HCT116 (cell line): ENCODE measurements around the gene SEMA5B. TPM values are rescaled to one million over a fixed set of nuclear protein-coding genes. Genes with fewer than 3 reads are reported as not detected.

Source experiments
- ATAC-seq: fragments of 200-7000 bp; cut with Tn5 transposase; 2 replicates; pipeline ENCODE4 v1.9.1; 2020; ENCODE audit warnings: mild to moderate bottlenecking, moderate library complexity
- BruUV-seq: library from RNA; stranded (reverse); fragments of 400-500 nt; replicated peaks from 2 replicates; lab custom pipeline; 2021; lab: Mats Ljungman, UMichigan
- CTCF ChIA-PET: fragments of 300-600 bp; sonication (Branson Sonifier 250); formaldehyde crosslinking; loops from one replicate; lab custom pipeline; 2021; ENCODE audit warnings: antibody characterized with exemption; lab: Charles Lee
- POLR2A ChIA-PET: fragments of 300-600, 350-600 bp; sonication (Branson Sonifier 250); formaldehyde crosslinking; loops from one replicate; lab custom pipeline; 2021; ENCODE audit warnings: antibody characterized with exemption; lab: Charles Lee
- RAD21 ChIA-PET, 2 experiments: fragments of 300-600 bp; sonication (Branson Sonifier 250); formaldehyde crosslinking; loops; one replicate each; lab custom pipeline; 2023; ENCODE audit warnings: low total read pairs in 2 of 2; ENCODE audit not compliant: uncharacterized antibody in 2 of 2, unreplicated experiment in 2 of 2, low non-redundant PET in 1 of 2; lab: Charles Lee
- DNase-seq: peaks from one replicate; pipeline ENCODE4 v3.0.0-alpha.2; 2010; ENCODE audit warnings: low read depth, low spot score
- H2AFZ ChIP-seq: fragments of 200-600 bp; shearing (Covaris generic), sonication (generic); 2 replicates; pipeline ENCODE4 v1.6.1; 2017; ENCODE audit warnings: low read depth, mixed run types, mixed read lengths, antibody characterized with exemption, low read length; ENCODE audit not compliant: poor library complexity, severe bottlenecking
- H3K27ac ChIP-seq: 2 replicates; pipeline ENCODE4 v1.5.1; 2012; ENCODE audit warnings: low read depth, low read length
- H3K27me3 ChIP-seq: fragments of 200-600 bp; sonication (generic); 2 replicates; pipeline ENCODE4 v1.6.1; 2016; ENCODE audit warnings: mixed run types, low read length, mixed read lengths; ENCODE audit not compliant: insufficient read depth
- H3K36me3 ChIP-seq, 2 experiments: fragments of 200-500 bp in 1 of 2; fragments of 200-600 bp in 1 of 2; sonication (Bioruptor generic) in 1 of 2; sonication (generic) in 1 of 2; 2 replicates each; pipeline versions ENCODE4 v1.5.1 to v1.6.1; 2014 to 2016; ENCODE audit warnings: low read length in 2 of 2, inconsistent platforms in 1 of 2, mixed read lengths in 1 of 2, mixed run types in 1 of 2; ENCODE audit not compliant: insufficient read depth in 2 of 2, control insufficient read depth in 1 of 2
- H3K4me1 ChIP-seq, 2 experiments: fragments of 200-600 bp in 1 of 2; sonication (generic) in 1 of 2; 2 replicates each; pipeline versions ENCODE4 v1.5.1 to v1.6.1; 2012 to 2017; ENCODE audit warnings: low read length in 2 of 2, inconsistent platforms in 1 of 2, mild to moderate bottlenecking in 1 of 2, mixed read lengths in 1 of 2, mixed run types in 1 of 2, moderate library complexity in 1 of 2; ENCODE audit not compliant: insufficient read depth in 2 of 2, control insufficient read depth in 1 of 2
- H3K4me2 ChIP-seq: fragments of 200-600 bp; sonication (generic); 2 replicates; pipeline ENCODE4 v1.6.1; 2017; ENCODE audit warnings: mixed run types, low read length, mixed read lengths
- H3K4me3 ChIP-seq, 2 experiments: fragments of 200-600 bp in 1 of 2; sonication (generic) in 1 of 2; replicated peaks in 1 of 2; 2 replicates each; pipeline ENCODE4 v1.5.1; 2011 to 2016; ENCODE audit warnings: low read length in 2 of 2, control low read depth in 1 of 2, low read depth in 1 of 2, mild to moderate bottlenecking in 1 of 2, mixed read lengths in 1 of 2, mixed run types in 1 of 2
- H3K79me2 ChIP-seq: fragments of 200-600 bp; sonication (generic); 2 replicates; pipeline ENCODE4 v1.6.1; 2017; ENCODE audit warnings: mild to moderate bottlenecking, mixed run types, low read length, moderate library complexity, mixed read lengths; ENCODE audit not compliant: insufficient read depth
- H3K9ac ChIP-seq: fragments of 200-600 bp; sonication (generic); 2 replicates; pipeline ENCODE4 v1.6.1; 2016; ENCODE audit warnings: low read length, mixed read lengths
- H3K9me2 ChIP-seq: fragments of 200-600 bp; sonication (generic), shearing (Covaris generic); 2 replicates; pipeline ENCODE4 v1.6.1; 2017; ENCODE audit warnings: mixed run types, mild to moderate bottlenecking, moderate library complexity; ENCODE audit not compliant: insufficient read depth
- H3K9me3 ChIP-seq, 2 experiments: fragments of 200-500 bp in 1 of 2; fragments of 200-600 bp in 1 of 2; sonication (Bioruptor generic) in 1 of 2; sonication (generic) in 1 of 2; 2 replicates each; pipeline ENCODE4 v1.6.1; 2014 to 2017; ENCODE audit warnings: low read length in 2 of 2, mixed read lengths in 2 of 2, inconsistent platforms in 1 of 2, low read depth in 1 of 2, mild to moderate bottlenecking in 1 of 2, mixed run types in 1 of 2, moderate library complexity in 1 of 2; ENCODE audit not compliant: control insufficient read depth in 1 of 2, insufficient read depth in 1 of 2
- H4K20me1 ChIP-seq: fragments of 200-600 bp; sonication (generic), shearing (Covaris generic); 2 replicates; pipeline ENCODE4 v1.6.1; 2017; ENCODE audit warnings: mixed run types, mild to moderate bottlenecking, moderate library complexity; ENCODE audit not compliant: insufficient read depth
- CEBPB ChIP-seq: IDR thresholded peaks from 2 replicates; pipeline ENCODE4 v1.6.1; 2012; ENCODE audit warnings: low read depth
- ELF1 ChIP-seq: IDR thresholded peaks from 2 replicates; pipeline ENCODE4 v1.6.1; 2012; ENCODE audit warnings: low read depth, borderline replicate concordance
- EZH2 ChIP-seq: fragments of 200-600 bp; sonication (generic); IDR thresholded peaks from 2 replicates; pipeline ENCODE4 v1.6.1; 2017; ENCODE audit warnings: antibody characterized with exemption, mixed run types
- EZH2phosphoT487 ChIP-seq: fragments of 200-600 bp; IDR thresholded peaks from 2 replicates; pipeline ENCODE4 v1.6.1; 2018; ENCODE audit warnings: antibody characterized with exemption, borderline replicate concordance
- FOSL1 ChIP-seq: IDR thresholded peaks from 2 replicates; pipeline ENCODE4 v1.6.1; 2012; ENCODE audit warnings: low read depth
- JUND ChIP-seq: IDR thresholded peaks from 2 replicates; pipeline ENCODE4 v1.6.1; 2012
- RAD21 ChIP-seq: IDR thresholded peaks from 2 replicates; pipeline ENCODE4 v1.6.1; 2012; ENCODE audit warnings: low read depth, mild to moderate bottlenecking
- SIN3A ChIP-seq: IDR thresholded peaks from 2 replicates; pipeline ENCODE4 v1.6.1; 2012; ENCODE audit warnings: low read depth
- SP1 ChIP-seq: IDR thresholded peaks from 2 replicates; pipeline ENCODE4 v1.6.1; 2012; ENCODE audit warnings: low read depth
- SRF ChIP-seq: IDR thresholded peaks from 2 replicates; pipeline ENCODE4 v1.6.1; 2012; ENCODE audit warnings: low read depth
- TCF7L2 ChIP-seq: IDR thresholded peaks from 2 replicates; pipeline ENCODE4 v1.7.0; 2011; ENCODE audit warnings: borderline replicate concordance, inconsistent platforms; ENCODE audit not compliant: insufficient read depth, insufficient read length; ENCODE audit errors: extremely low read depth
- YY1 ChIP-seq: IDR thresholded peaks from 2 replicates; pipeline ENCODE4 v1.6.1; 2011; ENCODE audit warnings: low read length, low read depth, moderate library complexity, mild to moderate bottlenecking; ENCODE audit not compliant: insufficient replicate concordance; ENCODE audit errors: extremely low read depth
- ZNF274 ChIP-seq: fragments of 200-500 bp; sonication (Bioruptor generic); IDR thresholded peaks from 2 replicates; pipeline ENCODE4 v1.6.1; 2014; ENCODE audit warnings: mild to moderate bottlenecking, low read depth, low read length, inconsistent platforms
- intact Hi-C: fragments of 100-400 bp; cut with micrococcal nuclease; formaldehyde crosslinking; loops from 2 replicates; pipeline ENCODE4 v1.10.0; 2022
- total RNA-seq: library from RNA; stranded (reverse); gene quantifications from one replicate; pipeline ENCODE4 v1.2.1, GENCODE V29; 2021; ENCODE audit not compliant: unreplicated experiment
- TF ChIP-seq, protein P1 (sequence below): IDR thresholded peaks from 2 replicates; pipeline ENCODE4 v1.6.1; 2012
- TF ChIP-seq, protein P2 (sequence below), 3 experiments: fragments of 200-600 bp in 1 of 3; sonication (generic) in 1 of 3; IDR thresholded peaks in 2 of 3; conservative IDR thresholded peaks in 1 of 3; 2 replicates each; pipeline ENCODE4 v1.5.1; 2012 to 2017; ENCODE audit warnings: low read depth in 2 of 3, low read length in 2 of 3, antibody characterized with exemption in 1 of 3, borderline replicate concordance in 1 of 3, control low read depth in 1 of 3, mild to moderate bottlenecking in 1 of 3, mixed read lengths in 1 of 3, mixed run types in 1 of 3, moderate library complexity in 1 of 3; ENCODE audit not compliant: insufficient read depth in 1 of 3

The SEMA5B gene
- total RNA-seq, 1 experiment from 2014 or later = 0.15 TPM

DNA sequence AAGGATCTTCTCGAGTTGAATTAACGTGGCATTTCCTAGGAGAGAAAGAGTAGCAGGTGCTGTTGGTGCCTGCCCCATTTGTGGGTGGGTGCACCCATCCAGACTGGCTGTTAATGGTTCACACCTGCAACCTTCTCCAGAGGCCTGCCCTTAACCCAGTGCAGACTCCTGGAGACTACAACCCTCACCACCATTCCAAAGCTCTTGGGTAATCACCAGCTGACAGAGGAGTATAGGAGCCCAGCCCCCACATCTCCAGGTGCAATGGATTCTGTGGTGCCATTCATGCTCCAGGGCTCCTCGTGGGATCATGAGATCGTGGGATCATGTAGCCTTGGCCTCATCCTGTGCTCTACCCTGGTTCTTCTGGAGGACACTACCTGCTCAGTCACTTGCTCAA is 60.2 kb downstream of the SEMA5B start:
- ChIA-PET CTCF (no interaction called here), POLR2A (no interaction called here), RAD21 (no interaction called here)
- TF ChIP-seq, protein P1, sequence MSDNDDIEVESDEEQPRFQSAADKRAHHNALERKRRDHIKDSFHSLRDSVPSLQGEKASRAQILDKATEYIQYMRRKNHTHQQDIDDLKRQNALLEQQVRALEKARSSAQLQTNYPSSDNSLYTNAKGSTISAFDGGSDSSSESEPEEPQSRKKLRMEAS = no peak
- TF ChIP-seq ELF1 (no peak), SRF (no peak), ZNF274 (no peak), TCF7L2 (no peak), SIN3A (no peak), CEBPB (no peak), SP1 (no peak), EZH2 (no peak), EZH2phosphoT487 (no peak), JUND (no peak), YY1 (no peak), FOSL1 (no peak), RAD21 (no peak)
- TF ChIP-seq, protein P2, sequence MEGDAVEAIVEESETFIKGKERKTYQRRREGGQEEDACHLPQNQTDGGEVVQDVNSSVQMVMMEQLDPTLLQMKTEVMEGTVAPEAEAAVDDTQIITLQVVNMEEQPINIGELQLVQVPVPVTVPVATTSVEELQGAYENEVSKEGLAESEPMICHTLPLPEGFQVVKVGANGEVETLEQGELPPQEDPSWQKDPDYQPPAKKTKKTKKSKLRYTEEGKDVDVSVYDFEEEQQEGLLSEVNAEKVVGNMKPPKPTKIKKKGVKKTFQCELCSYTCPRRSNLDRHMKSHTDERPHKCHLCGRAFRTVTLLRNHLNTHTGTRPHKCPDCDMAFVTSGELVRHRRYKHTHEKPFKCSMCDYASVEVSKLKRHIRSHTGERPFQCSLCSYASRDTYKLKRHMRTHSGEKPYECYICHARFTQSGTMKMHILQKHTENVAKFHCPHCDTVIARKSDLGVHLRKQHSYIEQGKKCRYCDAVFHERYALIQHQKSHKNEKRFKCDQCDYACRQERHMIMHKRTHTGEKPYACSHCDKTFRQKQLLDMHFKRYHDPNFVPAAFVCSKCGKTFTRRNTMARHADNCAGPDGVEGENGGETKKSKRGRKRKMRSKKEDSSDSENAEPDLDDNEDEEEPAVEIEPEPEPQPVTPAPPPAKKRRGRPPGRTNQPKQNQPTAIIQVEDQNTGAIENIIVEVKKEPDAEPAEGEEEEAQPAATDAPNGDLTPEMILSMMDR (IDR thresholded peaks at IDR 0.05 in 2 of 3, conservative IDR thresholded peaks at IDR 0.05 in 1 of 3; ENCODE audit: borderline replicate concordance in 1 of 3, insufficient read depth in 1 of 3, low read depth in 2 of 3, low read length in 2 of 3) = no peak
- BruUV-seq = no TSS peak
- H3K27ac ChIP-seq = no peak overlapping the region
- DNase-seq = no peak
- H3K4me1 ChIP-seq = no peaks in the 10 kb centered on the region
- H3K36me3 ChIP-seq = no peaks in the 10 kb centered on the region
- H3K79me2 ChIP-seq = no peaks in the 10 kb centered on the region
- H3K9ac ChIP-seq = no peak overlapping the region
- H4K20me1 ChIP-seq = no peaks in the 10 kb centered on the region
- H3K4me2 ChIP-seq = no peak overlapping the region
- H3K9me2 ChIP-seq = no peaks in the 10 kb centered on the region
- no peaks in the 10 kb centered on the region for H3K9me3 ChIP-seq
- intact Hi-C loops = no loop called here
- H3K27me3 ChIP-seq = peaks cover 11% of the 10 kb centered on the region; the same call in 1 of the 2 replicates
- no peak overlapping the region for H2AFZ ChIP-seq
- ATAC-seq = no peak
- no peak overlapping the region for H3K4me3 ChIP-seq
